ENCODE data around the gene IGFALS. TPM values are rescaled to one million over a fixed set of nuclear protein-coding genes. Genes with fewer than 3 reads are reported as not detected.

The IGFALS gene
- total RNA-seq, 4 donors from 2014 or later, result 0.47 to 1.1 (median 0.67) TPM; not detected in 1

GRCh38 chr16:1772362-1772907 lies 21.1 kb downstream of the IGFALS start, which contains the start of gene EME2:
TSS of gene EME2 (plus strand) at chr16:1772810. CDS start at chr16:1773228, 418 bp downstream.
- Histone ChIP-seq H3K27me3 (no peaks in the 10 kb centered on the region), H3K36me3 (peaks cover 0 to 53% of the 10 kb centered on the region in 2 donors), H3K9me3 (no peaks in the 10 kb centered on the region), H3K27ac (peak within 1 kb of the TSS; percentile 48 to 99 (median 97)), H3K4me1 (peaks cover 0 to 66% (median 27%) of the 10 kb centered on the region in 3 donors), H3K4me3 (peak within 1 kb of the TSS; percentile 71 to 84)
- no peak for TF ChIP-seq CTCF (IDR thresholded peaks at IDR 0.05)
- no peak for TF ChIP-seq EP300 (IDR thresholded peaks at IDR 0.05)
- no peak for TF ChIP-seq POLR2A (IDR thresholded peaks at IDR 0.05)
- TF ChIP-seq POLR2AphosphoS5 (IDR thresholded peaks at IDR 0.05), result no peak
- no peak for ATAC-seq
- 0% methylated on average over 2 of the region's 53 CpGs; no CpG with 5 or more reads in 1 of the 2 donors for WGBS, 2 donors (ENCODE audit: low coverage in 1 of 2)

GRCh38 chr16:1771864-1772361 lies 21.6 kb downstream of the IGFALS start:
- H3K27me3 ChIP-seq, result no peaks in the 10 kb centered on the region
- no peaks in the 10 kb centered on the region for H3K9me3 ChIP-seq
- peak overlapping the region; percentile 71 to 84 for H3K4me3 ChIP-seq
- 0 to 5% methylated on average over 3 to 4 of the region's 22 CpGs for WGBS, 2 donors (ENCODE audit: low coverage in 1 of 2)
- H3K4me1 ChIP-seq, result peaks cover 0 to 66% (median 27%) of the 10 kb centered on the region in 3 donors
- H3K27ac ChIP-seq, result peak overlapping the region in 3 of 4 donors; percentile 96 to 99 (median 98)
- TF ChIP-seq EP300 (IDR thresholded peaks at IDR 0.05), result no peak
- no peak for TF ChIP-seq POLR2A (IDR thresholded peaks at IDR 0.05)
- TF ChIP-seq POLR2AphosphoS5 (IDR thresholded peaks at IDR 0.05), result no peak
- TF ChIP-seq CTCF (IDR thresholded peaks at IDR 0.05), result no peak
- H3K36me3 ChIP-seq, result peaks cover 0 to 53% of the 10 kb centered on the region in 2 donors
- no peak for ATAC-seq

- TF ChIP-seq POLR2AphosphoS5 (IDR thresholded peaks at IDR 0.05) (peak; percentile 29), CTCF (IDR thresholded peaks at IDR 0.05) (peak in 1 of 4 experiments; percentile 23), POLR2A (IDR thresholded peaks at IDR 0.05) (peak; percentile 12), EP300 (IDR thresholded peaks at IDR 0.05) (no peak)
- no peaks in the 10 kb centered on the region for H3K27me3 ChIP-seq
- peaks cover 0 to 53% of the 10 kb centered on the region in 2 donors for H3K36me3 ChIP-seq
- 0% methylated on average over 5 of the region's 79 CpGs; no CpG with 5 or more reads in 1 of the 2 donors for WGBS, 2 donors (ENCODE audit: low coverage in 1 of 2)
- no peaks in the 10 kb centered on the region for H3K9me3 ChIP-seq
- H3K4me3 ChIP-seq, result peak within 1 kb of the TSS; percentile 71 to 84
- peak; percentile 68 for ATAC-seq
- H3K27ac ChIP-seq, result peak within 1 kb of the TSS; percentile 52 to 99 (median 97)
- peaks cover 0 to 66% (median 27%) of the 10 kb centered on the region in 3 donors for H3K4me1 ChIP-seq
Measured at GRCh38 chr16:1771188-1771863, 22.2 kb downstream of the IGFALS start, which contains the start of gene NME3. TSS of gene NME3 (minus strand) at chr16:1771543. CDS start at chr16:1771534, 9 bp downstream.

GRCh38 chr16:1770328-1771187 lies 22.9 kb downstream of the IGFALS start:
- no CpG with 5 or more reads among the region's 81 CpGs for WGBS, 2 donors (ENCODE audit: low coverage in 1 of 2)
- H3K36me3 ChIP-seq, result peaks cover 0 to 53% of the 10 kb centered on the region in 2 donors
- peak overlapping the region; percentile 52 to 99 (median 97) for H3K27ac ChIP-seq
- no peaks in the 10 kb centered on the region for H3K27me3 ChIP-seq
- no peaks in the 10 kb centered on the region for H3K9me3 ChIP-seq
- peak overlapping the region; percentile 71 to 84 for H3K4me3 ChIP-seq
- ATAC-seq, result peak; percentile 40
- TF ChIP-seq POLR2AphosphoS5 (IDR thresholded peaks at IDR 0.05), result peak; percentile 37
- peak in 1 of 2 donors; percentile 31 for TF ChIP-seq POLR2A (IDR thresholded peaks at IDR 0.05)
- peak in 1 of 4 experiments; percentile 19 for TF ChIP-seq CTCF (IDR thresholded peaks at IDR 0.05)
- TF ChIP-seq EP300 (IDR thresholded peaks at IDR 0.05), result no peak
- peaks cover 0 to 60% (median 27%) of the 10 kb centered on the region in 3 donors for H3K4me1 ChIP-seq

All from gastroesophageal sphincter (tissue), 4 donors.